Neural cell (in vitro differentiated cells): ENCODE results near the gene CDYL. TPM values are rescaled to one million over a fixed set of nuclear protein-coding genes. Genes with fewer than 3 reads are reported as not detected.

Source experiments
- H2AFZ ChIP-seq: fragments of 200-600, 300-800 bp; sonication (generic), shearing (Covaris generic); 2 replicates; pipeline ENCODE4 v1.6.0; 2014; ENCODE audit warnings: low read depth, mild to moderate bottlenecking, antibody characterized with exemption, low read length, moderate library complexity
- H3F3A ChIP-seq: fragments of 200-600 bp; shearing (Covaris generic); 2 replicates; pipeline ENCODE4 v1.6.1; 2016; ENCODE audit warnings: mild to moderate bottlenecking, moderate library complexity, mixed read lengths, antibody characterized with exemption, low read length; ENCODE audit not compliant: insufficient read depth, poor library complexity, severe bottlenecking
- H3K27ac ChIP-seq: fragments of 200-600, 300-800 bp; sonication (generic), shearing (Covaris generic); 2 replicates; pipeline ENCODE4 v1.5.1; 2014; ENCODE audit warnings: mild to moderate bottlenecking, low read length, moderate library complexity
- H3K27me3 ChIP-seq: fragments of 300-800, 200-600 bp; sonication (generic), shearing (Covaris generic); 2 replicates; pipeline ENCODE4 v1.6.0; 2014; ENCODE audit warnings: mild to moderate bottlenecking, low read depth, low read length, moderate library complexity; ENCODE audit not compliant: insufficient read depth
- H3K36me3 ChIP-seq: fragments of 300-800, 200-600 bp; sonication (generic), shearing (Covaris generic); 2 replicates; pipeline ENCODE4 v1.5.1; 2014; ENCODE audit warnings: mild to moderate bottlenecking, antibody characterized with exemption, low read length, moderate library complexity; ENCODE audit not compliant: insufficient read depth
- H3K4me2 ChIP-seq: fragments of 300-800, 200-600 bp; sonication (generic), shearing (Covaris generic); 2 replicates; pipeline ENCODE4 v1.6.0; 2014; ENCODE audit warnings: mild to moderate bottlenecking, low read length
- H3K4me3 ChIP-seq: fragments of 300-800, 200-600 bp; sonication (generic), shearing (Covaris generic); 2 replicates; pipeline ENCODE4 v1.5.1; 2014; ENCODE audit warnings: mild to moderate bottlenecking, low read length, moderate library complexity
- H3K79me2 ChIP-seq: fragments of 200-600 bp; shearing (Covaris generic); replicated peaks from 2 replicates; pipeline ENCODE4 v1.6.0; 2014; ENCODE audit warnings: mild to moderate bottlenecking, low read length, moderate library complexity; ENCODE audit not compliant: insufficient read depth
- H3K9ac ChIP-seq: fragments of 300-800, 200-600 bp; sonication (generic), shearing (Covaris generic); 2 replicates; pipeline ENCODE4 v1.6.1; 2016; ENCODE audit warnings: mild to moderate bottlenecking, low read length, mixed read lengths
- H3K9me2 ChIP-seq: fragments of 200-600 bp; shearing (Covaris generic); 2 replicates; pipeline ENCODE4 v1.6.1; 2016; ENCODE audit warnings: mild to moderate bottlenecking, low read length, mixed read lengths; ENCODE audit not compliant: insufficient read depth
- H3K9me3 ChIP-seq: fragments of 200-600, 300-800 bp; sonication (generic), shearing (Covaris generic); 2 replicates; pipeline ENCODE4 v1.6.1; 2016; ENCODE audit warnings: mild to moderate bottlenecking, mixed run types, low read length, moderate library complexity, mixed read lengths
- H4K20me1 ChIP-seq: fragments of 200-600 bp; shearing (Covaris generic); 2 replicates; pipeline ENCODE4 v1.6.1; 2016; ENCODE audit warnings: mild to moderate bottlenecking, mixed run types; ENCODE audit not compliant: insufficient read depth
- EP300 ChIP-seq: fragments of 450-650 bp; conservative IDR thresholded peaks from 2 replicates; pipeline ENCODE4 v1.6.1; 2014; ENCODE audit warnings: antibody characterized with exemption, mild to moderate bottlenecking, moderate library complexity; ENCODE audit not compliant: poor library complexity, severe bottlenecking
- EZH2 ChIP-seq: fragments of 200-600, 300-800 bp; shearing (Covaris generic), sonication (generic); IDR thresholded peaks from 2 replicates; pipeline ENCODE4 v1.6.1; 2014; ENCODE audit warnings: antibody characterized with exemption, low read length, borderline replicate concordance, mild to moderate bottlenecking; ENCODE audit not compliant: insufficient read depth, poor library complexity, severe bottlenecking
- MXI1 ChIP-seq: fragments of 450-650 bp; conservative IDR thresholded peaks from 2 replicates; pipeline ENCODE4 v1.6.1; 2014; ENCODE audit warnings: antibody characterized with exemption, mild to moderate bottlenecking; ENCODE audit not compliant: poor library complexity, severe bottlenecking
- POLR2AphosphoS5 ChIP-seq: IDR thresholded peaks from 2 replicates; pipeline ENCODE4 v1.6.1; 2012
- RAD21 ChIP-seq: fragments of 450-650 bp; conservative IDR thresholded peaks from 2 replicates; pipeline ENCODE4 v1.6.1; 2014; ENCODE audit warnings: antibody characterized with exemption, mild to moderate bottlenecking, moderate library complexity
- SMC3 ChIP-seq: fragments of 450-650 bp; conservative IDR thresholded peaks from 2 replicates; pipeline ENCODE4 v1.6.1; 2014; ENCODE audit warnings: antibody characterized with exemption, mild to moderate bottlenecking, moderate library complexity; ENCODE audit not compliant: poor library complexity
- TAF1 ChIP-seq: IDR thresholded peaks from 2 replicates; pipeline ENCODE4 v1.6.1; 2012; ENCODE audit warnings: low read depth
- polyA plus RNA-seq: library from polyadenylated mRNA; depleted of rRNA; stranded (reverse); fragments of >200 nt; gene quantifications from 2 replicates; pipeline ENCODE4 v1.2.3, GENCODE V29; 2014
- TF ChIP-seq, protein P1 (sequence below): fragments of 450-650 bp; IDR thresholded peaks from 2 replicates; pipeline ENCODE4 v1.5.1; 2014; ENCODE audit warnings: antibody characterized with exemption, mild to moderate bottlenecking, moderate library complexity; ENCODE audit not compliant: poor library complexity, severe bottlenecking
- TF ChIP-seq, protein P2 (sequence below): IDR thresholded peaks from 2 replicates; pipeline ENCODE4 v1.6.1; 2012; ENCODE audit warnings: borderline replicate concordance

The CDYL gene
- polyA plus RNA-seq, 1 donor from 2014 or later, result 5.2 TPM

DNA sequence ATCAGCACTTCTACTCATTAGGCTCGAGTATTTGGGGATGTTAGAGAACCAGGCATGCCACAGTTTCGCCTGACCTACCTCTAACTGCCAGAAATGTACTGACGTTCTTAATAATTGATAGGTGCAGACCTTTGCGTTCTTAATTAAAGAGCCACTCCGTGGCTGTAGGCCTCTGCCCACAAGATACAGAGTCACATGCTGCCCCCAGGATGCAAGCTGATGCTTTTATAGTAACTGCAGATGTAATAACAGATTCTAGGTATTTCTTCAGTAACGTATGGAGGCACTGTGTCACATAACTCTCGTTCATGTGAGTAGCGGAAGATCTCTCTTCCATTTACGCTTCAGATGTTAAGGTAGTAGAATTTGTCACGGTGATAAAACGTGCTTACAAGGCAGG lies 114.4 kb downstream of the CDYL start:
- Histone ChIP-seq H3K4me2 (no peak overlapping the region), H3K9me3 (no peaks in the 10 kb centered on the region), H3K27me3 (no peaks in the 10 kb centered on the region), H3K4me3 (no peak overlapping the region), H3K27ac (no peak overlapping the region), H3F3A (no peaks in the 10 kb centered on the region), H3K9me2 (no peaks in the 10 kb centered on the region), H2AFZ (no peak overlapping the region), H4K20me1 (no peaks in the 10 kb centered on the region), H3K36me3 (no peaks in the 10 kb centered on the region), H3K79me2 (no peaks in the 10 kb centered on the region), H3K9ac (no peak overlapping the region)
- no peak for TF ChIP-seq POLR2AphosphoS5
- TF ChIP-seq, protein P1, sequence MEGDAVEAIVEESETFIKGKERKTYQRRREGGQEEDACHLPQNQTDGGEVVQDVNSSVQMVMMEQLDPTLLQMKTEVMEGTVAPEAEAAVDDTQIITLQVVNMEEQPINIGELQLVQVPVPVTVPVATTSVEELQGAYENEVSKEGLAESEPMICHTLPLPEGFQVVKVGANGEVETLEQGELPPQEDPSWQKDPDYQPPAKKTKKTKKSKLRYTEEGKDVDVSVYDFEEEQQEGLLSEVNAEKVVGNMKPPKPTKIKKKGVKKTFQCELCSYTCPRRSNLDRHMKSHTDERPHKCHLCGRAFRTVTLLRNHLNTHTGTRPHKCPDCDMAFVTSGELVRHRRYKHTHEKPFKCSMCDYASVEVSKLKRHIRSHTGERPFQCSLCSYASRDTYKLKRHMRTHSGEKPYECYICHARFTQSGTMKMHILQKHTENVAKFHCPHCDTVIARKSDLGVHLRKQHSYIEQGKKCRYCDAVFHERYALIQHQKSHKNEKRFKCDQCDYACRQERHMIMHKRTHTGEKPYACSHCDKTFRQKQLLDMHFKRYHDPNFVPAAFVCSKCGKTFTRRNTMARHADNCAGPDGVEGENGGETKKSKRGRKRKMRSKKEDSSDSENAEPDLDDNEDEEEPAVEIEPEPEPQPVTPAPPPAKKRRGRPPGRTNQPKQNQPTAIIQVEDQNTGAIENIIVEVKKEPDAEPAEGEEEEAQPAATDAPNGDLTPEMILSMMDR, result no peak
- no peak for TF ChIP-seq SMC3
- no peak for TF ChIP-seq MXI1
- no peak for TF ChIP-seq EP300
- TF ChIP-seq EZH2, result no peak
- no peak for TF ChIP-seq RAD21
- TF ChIP-seq, protein P2, sequence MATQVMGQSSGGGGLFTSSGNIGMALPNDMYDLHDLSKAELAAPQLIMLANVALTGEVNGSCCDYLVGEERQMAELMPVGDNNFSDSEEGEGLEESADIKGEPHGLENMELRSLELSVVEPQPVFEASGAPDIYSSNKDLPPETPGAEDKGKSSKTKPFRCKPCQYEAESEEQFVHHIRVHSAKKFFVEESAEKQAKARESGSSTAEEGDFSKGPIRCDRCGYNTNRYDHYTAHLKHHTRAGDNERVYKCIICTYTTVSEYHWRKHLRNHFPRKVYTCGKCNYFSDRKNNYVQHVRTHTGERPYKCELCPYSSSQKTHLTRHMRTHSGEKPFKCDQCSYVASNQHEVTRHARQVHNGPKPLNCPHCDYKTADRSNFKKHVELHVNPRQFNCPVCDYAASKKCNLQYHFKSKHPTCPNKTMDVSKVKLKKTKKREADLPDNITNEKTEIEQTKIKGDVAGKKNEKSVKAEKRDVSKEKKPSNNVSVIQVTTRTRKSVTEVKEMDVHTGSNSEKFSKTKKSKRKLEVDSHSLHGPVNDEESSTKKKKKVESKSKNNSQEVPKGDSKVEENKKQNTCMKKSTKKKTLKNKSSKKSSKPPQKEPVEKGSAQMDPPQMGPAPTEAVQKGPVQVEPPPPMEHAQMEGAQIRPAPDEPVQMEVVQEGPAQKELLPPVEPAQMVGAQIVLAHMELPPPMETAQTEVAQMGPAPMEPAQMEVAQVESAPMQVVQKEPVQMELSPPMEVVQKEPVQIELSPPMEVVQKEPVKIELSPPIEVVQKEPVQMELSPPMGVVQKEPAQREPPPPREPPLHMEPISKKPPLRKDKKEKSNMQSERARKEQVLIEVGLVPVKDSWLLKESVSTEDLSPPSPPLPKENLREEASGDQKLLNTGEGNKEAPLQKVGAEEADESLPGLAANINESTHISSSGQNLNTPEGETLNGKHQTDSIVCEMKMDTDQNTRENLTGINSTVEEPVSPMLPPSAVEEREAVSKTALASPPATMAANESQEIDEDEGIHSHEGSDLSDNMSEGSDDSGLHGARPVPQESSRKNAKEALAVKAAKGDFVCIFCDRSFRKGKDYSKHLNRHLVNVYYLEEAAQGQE, result no peak
- TF ChIP-seq TAF1, result no peak

DNA sequence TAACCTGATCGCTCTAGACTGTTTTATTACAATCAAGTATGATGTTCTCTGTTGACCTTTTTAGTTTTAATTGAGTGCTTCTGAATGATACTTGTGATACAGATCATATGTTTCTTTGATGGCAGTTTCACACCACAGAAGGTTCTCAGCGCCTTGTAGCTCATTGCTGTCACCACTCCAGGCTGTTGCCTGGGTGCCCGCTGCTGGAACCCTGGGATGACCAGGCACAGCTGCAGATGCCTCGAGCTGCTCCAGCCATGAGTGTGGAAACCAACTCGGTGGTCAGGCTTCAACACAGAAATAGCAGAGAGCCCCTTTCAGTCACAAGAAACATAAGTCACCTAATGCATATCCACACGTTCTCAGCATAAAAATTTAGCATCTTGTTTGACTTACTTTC lies 114.9 kb downstream of the CDYL start:
- H3K9me3 ChIP-seq, result no peaks in the 10 kb centered on the region
- H3K79me2 ChIP-seq, result no peaks in the 10 kb centered on the region
- no peak overlapping the region for H3K4me2 ChIP-seq
- H3K36me3 ChIP-seq, result no peaks in the 10 kb centered on the region
- H3K27me3 ChIP-seq, result no peaks in the 10 kb centered on the region
- no peaks in the 10 kb centered on the region for H3F3A ChIP-seq
- no peaks in the 10 kb centered on the region for H3K9me2 ChIP-seq
- H4K20me1 ChIP-seq, result no peaks in the 10 kb centered on the region
- H3K9ac ChIP-seq, result no peak overlapping the region
- TF ChIP-seq, protein P2, result no peak
- TF ChIP-seq TAF1, result no peak
- TF ChIP-seq RAD21, result no peak
- TF ChIP-seq POLR2AphosphoS5, result no peak
- TF ChIP-seq SMC3, result no peak
- TF ChIP-seq, protein P1, result no peak
- TF ChIP-seq EZH2, result no peak
- no peak for TF ChIP-seq EP300
- TF ChIP-seq MXI1, result no peak
- no peak overlapping the region for H3K4me3 ChIP-seq
- no peak overlapping the region for H2AFZ ChIP-seq
- no peak overlapping the region for H3K27ac ChIP-seq
